CD4-positive, alpha-beta T cell treated with Interferon alpha-2 for 1 hour (primary cell): Measurements from ENCODE around the gene SUCLG1.
A peak's percentile ranks its signal among the peaks of the same experiment; 100 is the strongest.
"Not testable (repeated sequence)": the region's sequence is repeated elsewhere in the genome, so short reads cannot be mapped to it uniquely, and the experiment has no call there.

Experiments used
- DNase-seq, 2 donors: peaks; one replicate each; pipeline ENCODE4 v3.0.0-alpha.2; 2020 to 2022

SUCLG1 gene

DNA sequence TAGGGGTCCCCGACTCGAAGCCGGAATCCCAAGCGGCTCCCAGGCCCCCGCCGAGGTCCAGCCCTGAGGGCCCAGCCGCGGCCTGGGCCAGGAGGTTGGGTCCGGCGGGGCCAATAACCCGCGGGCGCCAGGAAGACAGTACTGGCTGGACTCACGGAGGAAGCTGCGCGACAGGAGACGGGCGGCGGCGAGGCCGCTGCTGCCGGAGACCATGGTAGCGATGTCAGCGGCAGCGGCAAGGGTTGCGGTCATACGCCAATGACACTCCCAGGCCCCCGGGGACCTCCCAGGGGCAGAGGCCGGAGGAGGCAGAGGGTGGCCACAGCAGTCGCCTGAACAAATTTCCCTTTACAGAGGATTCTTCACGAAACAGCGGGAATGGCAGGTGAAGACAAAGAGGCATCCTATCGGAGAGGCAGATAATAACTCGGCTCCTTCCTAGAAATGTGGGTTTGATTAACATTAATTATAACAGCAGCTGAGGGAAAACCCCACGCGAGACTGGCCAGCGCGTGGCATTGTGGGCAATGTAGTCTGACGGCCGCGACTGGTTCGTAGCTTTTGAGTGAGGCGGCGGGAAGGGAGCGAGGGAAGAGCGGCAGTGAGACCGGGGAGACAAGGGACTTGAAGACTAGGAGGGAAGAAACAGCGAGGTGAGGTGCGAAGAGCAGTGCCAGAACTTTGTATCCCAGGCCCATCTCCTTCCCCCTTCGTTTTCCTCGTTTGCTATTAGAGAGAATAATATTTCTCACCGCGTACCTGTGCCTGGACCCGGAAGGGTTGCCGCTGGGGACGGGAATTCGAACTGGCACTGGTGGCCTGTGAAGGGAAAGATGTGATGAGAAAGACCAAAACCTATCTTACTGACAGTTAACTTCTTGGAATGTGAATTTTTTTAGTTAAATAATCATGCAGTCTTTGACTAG, at the start of gene SUCLG1:
TSS of gene SUCLG1 (minus strand) at position 263 of the 926 bp plus-strand sequence. CDS start at position 252, 11 bp downstream.
- peak; percentile 84 to 88 for DNase-seq

GRCh38 chr2:84498150-84498799, 39.2 kb upstream of the SUCLG1 start:
- no peak for DNase-seq

- no peak for DNase-seq
Observed at GRCh38 chr2:84497285-84497684, 38.2 kb upstream of the SUCLG1 start.

GRCh38 chr2:84496386-84496785, 37.3 kb upstream of the SUCLG1 start:
- DNase-seq, result no peak

DNA sequence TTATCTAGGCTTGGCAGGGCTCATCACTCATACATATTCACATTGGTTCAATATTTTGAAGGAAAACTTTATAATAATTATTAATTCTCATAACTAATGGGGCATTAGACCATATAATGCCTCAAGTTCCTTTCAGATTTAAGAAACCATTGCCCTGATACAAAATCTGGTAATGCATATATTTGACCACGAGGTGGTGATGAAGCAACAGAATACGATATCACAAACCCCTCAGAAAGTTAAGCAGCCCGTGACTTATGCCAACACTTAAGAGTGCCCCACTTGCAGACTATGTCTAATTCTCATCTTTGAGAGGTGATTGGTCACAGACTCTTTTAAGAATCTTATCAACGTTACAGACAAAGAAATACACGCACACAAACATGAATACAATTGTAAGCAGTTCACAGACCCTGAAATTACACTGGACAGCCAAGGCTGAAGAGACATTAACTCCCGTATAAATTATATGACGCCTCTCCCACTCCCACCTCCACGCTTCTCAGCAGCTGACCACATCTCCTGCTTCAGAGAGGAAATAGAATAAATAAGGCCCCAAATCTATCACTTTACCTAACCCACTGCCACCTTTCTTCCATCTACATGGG, 36.6 kb upstream of the SUCLG1 start:
- peak; percentile 54 to 82 for DNase-seq

DNA sequence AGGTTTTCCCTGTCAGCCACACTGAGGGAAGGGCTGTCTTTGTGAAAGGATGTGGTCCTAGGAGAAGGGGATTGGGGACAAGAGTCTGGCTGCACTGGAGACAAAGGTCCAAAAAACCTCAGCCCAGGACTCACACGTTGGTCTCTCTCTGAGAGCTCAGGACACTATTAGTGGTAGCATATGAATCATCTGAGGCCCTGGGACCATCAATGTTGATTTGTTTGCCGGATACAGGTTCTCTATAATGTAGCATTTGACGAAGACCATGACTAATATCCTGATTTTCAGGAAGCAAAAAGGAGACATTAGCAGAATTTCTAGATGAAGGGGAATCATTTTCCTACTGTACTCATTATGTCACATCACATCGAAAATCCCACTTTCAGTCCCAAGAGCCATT, 35.0 kb upstream of the SUCLG1 start:
- DNase-seq, result no peak

DNA sequence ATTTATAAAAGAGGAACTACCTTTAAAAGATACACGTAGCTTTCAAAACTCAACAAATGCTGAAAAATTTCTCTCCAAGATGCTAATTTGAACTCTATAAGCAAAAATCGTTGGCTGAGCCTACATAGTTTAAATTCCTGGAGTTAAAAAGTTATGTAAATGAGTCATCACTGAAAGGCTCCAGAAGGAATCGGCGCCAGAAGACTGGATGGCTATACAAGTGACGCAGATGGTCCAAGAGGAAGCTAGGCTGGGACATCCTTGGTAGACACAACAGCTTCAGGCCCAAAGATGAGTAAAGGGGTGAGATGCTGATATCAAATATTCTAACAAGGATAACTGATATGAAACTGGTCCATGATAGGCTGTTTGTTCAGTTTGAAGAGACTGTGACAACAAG, 34.4 kb upstream of the SUCLG1 start:
- no peak for DNase-seq

DNA sequence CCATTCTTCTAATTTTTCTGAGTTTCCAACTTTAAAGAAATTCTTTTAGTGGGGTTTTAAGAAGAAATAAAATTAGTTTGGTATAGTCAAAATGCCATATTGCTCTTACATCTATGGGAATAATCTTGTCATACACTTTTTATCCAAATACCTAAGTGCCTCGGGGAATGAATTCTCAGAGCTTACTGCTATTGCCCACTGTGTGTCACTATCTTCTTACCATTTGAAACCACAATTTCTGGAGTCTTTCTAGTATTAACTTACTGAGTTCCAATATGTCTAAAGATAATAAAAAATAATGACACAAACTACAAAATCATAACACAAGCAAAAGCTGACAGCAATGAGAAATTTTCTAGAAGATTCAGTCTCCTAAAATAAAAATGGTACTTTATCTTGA, 33.5 kb upstream of the SUCLG1 start:
- no peak for DNase-seq

GRCh38 chr2:84491741-84492140, 32.7 kb upstream of the SUCLG1 start:
- DNase-seq, result no peak

GRCh38 chr2:84491256-84491655, 32.2 kb upstream of the SUCLG1 start:
- DNase-seq, result no peak

GRCh38 chr2:84487298-84487996, 28.4 kb upstream of the SUCLG1 start:
- no peak for DNase-seq

- DNase-seq, result no peak
Observed at GRCh38 chr2:84486441-84487115, 27.5 kb upstream of the SUCLG1 start.

DNA sequence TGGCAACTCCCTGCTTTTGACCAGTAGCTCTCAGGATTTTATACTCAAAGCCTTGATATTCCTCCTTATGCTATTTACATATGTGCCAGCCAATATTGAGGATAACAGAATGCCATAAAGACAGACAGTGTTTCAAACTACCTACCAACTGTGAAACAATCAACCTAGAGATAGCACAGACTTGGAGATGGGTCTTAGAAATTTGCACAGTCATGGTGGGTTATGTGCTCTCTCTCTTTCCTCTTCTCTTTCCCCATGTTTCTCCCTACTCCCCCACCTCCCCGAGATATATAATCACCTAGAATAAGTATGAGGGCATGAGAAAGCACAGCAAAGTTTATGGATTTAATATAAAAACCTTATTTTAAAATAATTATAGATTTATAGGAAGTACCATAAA, 24.2 kb upstream of the SUCLG1 start:
- no peak for DNase-seq

- no peak for DNase-seq
Observed at GRCh38 chr2:84482603-84483002, 23.5 kb upstream of the SUCLG1 start.

DNA sequence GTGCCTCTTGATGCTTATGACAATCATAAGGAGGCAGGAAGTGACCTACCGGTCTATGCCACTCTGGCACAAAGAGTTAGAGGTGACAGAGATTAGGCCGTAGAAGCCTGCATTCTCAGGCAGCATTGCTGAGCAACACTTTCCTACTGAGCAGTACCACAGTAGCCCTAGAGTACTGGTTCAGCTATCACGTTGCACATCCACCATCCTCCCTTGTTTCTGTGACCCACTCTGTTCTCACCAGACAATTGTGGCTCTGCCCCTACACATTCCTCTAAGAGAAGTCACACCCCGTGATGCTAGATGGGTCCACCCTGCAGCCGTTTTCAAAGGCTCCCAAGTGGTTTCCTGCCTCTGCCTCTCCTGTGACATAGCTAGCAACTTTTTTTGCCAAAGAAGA, 22.6 kb upstream of the SUCLG1 start:
- DNase-seq, result peak in 1 of 2 donors; percentile 16

GRCh38 chr2:84478867-84479266, 19.8 kb upstream of the SUCLG1 start:
- no peak for DNase-seq

DNA sequence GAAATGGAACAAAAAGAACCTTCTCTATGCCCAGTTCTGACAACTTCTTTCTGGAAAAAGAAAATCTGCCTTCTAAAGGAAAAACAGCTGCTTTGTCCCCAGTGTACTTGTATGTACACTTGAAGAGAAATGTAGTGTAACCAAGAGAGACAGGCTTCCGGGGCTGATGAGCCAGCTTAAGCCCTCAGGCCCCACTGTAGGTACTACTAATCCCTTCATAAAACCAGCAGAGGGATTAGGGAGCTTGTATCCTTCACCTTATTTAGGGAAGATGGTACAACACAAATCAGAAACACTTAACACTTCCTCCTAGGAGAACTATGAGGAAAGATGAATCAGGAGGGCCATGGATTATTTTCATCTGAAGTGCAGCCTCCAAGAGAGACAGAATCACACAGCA, 18.8 kb upstream of the SUCLG1 start:
- DNase-seq, result no peak

- no peak for DNase-seq
Observed at GRCh38 chr2:84474176-84474575, 15.1 kb upstream of the SUCLG1 start.

- DNase-seq, result no peak
Observed at GRCh38 chr2:84472856-84473565, 13.9 kb upstream of the SUCLG1 start.

- not testable (repeated sequence) for DNase-seq
Observed at GRCh38 chr2:84472423-84472822, 13.3 kb upstream of the SUCLG1 start.

DNA sequence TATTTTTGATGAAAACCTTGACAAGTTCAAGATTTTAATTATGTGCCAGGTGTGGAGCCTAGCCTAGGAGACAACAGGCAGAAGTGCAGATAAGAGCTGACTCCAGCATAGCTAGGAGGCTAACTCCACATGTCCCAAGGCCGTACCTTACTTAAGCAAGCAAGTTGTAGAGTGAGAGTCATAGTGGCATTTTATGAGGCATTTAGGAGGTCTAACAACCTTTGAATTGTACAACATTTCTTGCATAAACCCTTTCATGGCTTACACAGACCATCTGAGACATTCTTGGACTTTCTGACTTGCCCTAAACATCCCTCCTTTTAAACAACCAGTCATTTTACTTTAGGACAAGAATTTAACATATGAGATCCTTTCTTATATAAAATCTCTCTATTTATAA, 8.3 kb upstream of the SUCLG1 start:
- DNase-seq, result no peak

DNA sequence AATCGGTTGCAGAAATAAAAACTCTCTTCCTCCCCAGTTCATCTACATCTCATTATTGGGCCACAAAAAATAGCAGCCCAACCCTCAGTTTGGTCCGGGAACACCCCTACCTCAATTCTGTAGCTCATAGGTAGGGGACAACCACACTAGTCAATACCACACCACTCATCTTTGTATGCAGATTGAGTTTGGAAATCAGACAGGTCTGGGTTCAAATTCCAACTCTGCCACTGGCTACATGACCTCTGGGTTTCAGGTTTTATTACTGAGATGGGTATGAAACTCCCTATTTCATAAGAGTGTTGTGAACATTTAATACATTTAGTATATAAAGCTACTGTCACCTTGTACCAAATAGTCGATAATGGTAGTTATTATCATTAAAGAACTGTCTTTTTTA, 2.2 kb upstream of the SUCLG1 start:
- no peak for DNase-seq
